HG03439 (cell line): ENCODE data around the gene CLK2.
"Not testable (repeated sequence)": the region's sequence is repeated elsewhere in the genome, so short reads cannot be mapped to it uniquely, and the experiment has no call there.

ENCODE experiments used
- ATAC-seq: cut with Tn5 transposase; IDR thresholded peaks from one replicate; pipeline ENCODE4 v1.9.1; 2021; ENCODE audit warnings: mild to moderate bottlenecking, moderate library complexity; ENCODE audit not compliant: unreplicated experiment

CLK2 gene

GRCh38 chr1:155214702-155215101 lies 58.6 kb downstream of the CLK2 start:
- ATAC-seq, result not testable (repeated sequence)
